ENCODE measurements around the gene ERC1. TPM values are rescaled to one million over a fixed set of nuclear protein-coding genes. Genes with fewer than 3 reads are reported as not detected.

The ERC1 gene
- total RNA-seq, 1 experiment from 2014 or later: 40.4 TPM

- Histone ChIP-seq H3K9me3 (ENCODE audit: control insufficient read depth, insufficient read depth, low read depth, low read length) (no peaks in the 10 kb centered on the region), H3K36me3 (ENCODE audit: control insufficient read depth, insufficient read depth, low read length) (no peaks in the 10 kb centered on the region), H3K27me3 (ENCODE audit: control insufficient read depth, insufficient read depth, low read length) (no peaks in the 10 kb centered on the region), H3K4me3 (ENCODE audit: low read depth in 2 of 2, low read length in 2 of 2) (no peak overlapping the region), H3K27ac (ENCODE audit: low read length) (no peak overlapping the region), H3K4me1 (ENCODE audit: control insufficient read depth, insufficient read depth, low read length) (peaks cover 5% of the 10 kb centered on the region; the same call in 1 of the 2 replicates)
- no peak for DNase-seq (ENCODE audit: low read depth, low spot score)
- in situ Hi-C loops (cut with HindIII; ENCODE audit: low pct_unique_long_range_greater_than_20kb, low sequenced_read_pairs) (no loop called here), intact Hi-C loops (cut with micrococcal nuclease; ENCODE audit: unreplicated experiment) (no loop called here)
- no peak for ATAC-seq
- no TSS peak for BruUV-seq (replicated peaks)
- CTCF ChIA-PET: no interaction called here
- TF ChIP-seq CTCF (IDR thresholded peaks at IDR 0.05) (no peak), POLR2AphosphoS5 (IDR thresholded peaks at IDR 0.05; ENCODE audit: low read depth, low read length) (no peak), SIN3A (IDR thresholded peaks at IDR 0.05; ENCODE audit: borderline replicate concordance, insufficient read depth, low read depth, low read length) (no peak), TCF7L2 (IDR thresholded peaks at IDR 0.05; ENCODE audit: low read depth, low read length) (no peak)
- TF ChIP-seq, protein P1, sequence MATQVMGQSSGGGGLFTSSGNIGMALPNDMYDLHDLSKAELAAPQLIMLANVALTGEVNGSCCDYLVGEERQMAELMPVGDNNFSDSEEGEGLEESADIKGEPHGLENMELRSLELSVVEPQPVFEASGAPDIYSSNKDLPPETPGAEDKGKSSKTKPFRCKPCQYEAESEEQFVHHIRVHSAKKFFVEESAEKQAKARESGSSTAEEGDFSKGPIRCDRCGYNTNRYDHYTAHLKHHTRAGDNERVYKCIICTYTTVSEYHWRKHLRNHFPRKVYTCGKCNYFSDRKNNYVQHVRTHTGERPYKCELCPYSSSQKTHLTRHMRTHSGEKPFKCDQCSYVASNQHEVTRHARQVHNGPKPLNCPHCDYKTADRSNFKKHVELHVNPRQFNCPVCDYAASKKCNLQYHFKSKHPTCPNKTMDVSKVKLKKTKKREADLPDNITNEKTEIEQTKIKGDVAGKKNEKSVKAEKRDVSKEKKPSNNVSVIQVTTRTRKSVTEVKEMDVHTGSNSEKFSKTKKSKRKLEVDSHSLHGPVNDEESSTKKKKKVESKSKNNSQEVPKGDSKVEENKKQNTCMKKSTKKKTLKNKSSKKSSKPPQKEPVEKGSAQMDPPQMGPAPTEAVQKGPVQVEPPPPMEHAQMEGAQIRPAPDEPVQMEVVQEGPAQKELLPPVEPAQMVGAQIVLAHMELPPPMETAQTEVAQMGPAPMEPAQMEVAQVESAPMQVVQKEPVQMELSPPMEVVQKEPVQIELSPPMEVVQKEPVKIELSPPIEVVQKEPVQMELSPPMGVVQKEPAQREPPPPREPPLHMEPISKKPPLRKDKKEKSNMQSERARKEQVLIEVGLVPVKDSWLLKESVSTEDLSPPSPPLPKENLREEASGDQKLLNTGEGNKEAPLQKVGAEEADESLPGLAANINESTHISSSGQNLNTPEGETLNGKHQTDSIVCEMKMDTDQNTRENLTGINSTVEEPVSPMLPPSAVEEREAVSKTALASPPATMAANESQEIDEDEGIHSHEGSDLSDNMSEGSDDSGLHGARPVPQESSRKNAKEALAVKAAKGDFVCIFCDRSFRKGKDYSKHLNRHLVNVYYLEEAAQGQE (IDR thresholded peaks at IDR 0.05; ENCODE audit: insufficient read depth in 1 of 2, low read depth in 2 of 2, low read length in 1 of 2): no peak
- POLR2A ChIA-PET: no interaction called here
Measured at GRCh38 chr12:1161197-1161596, 170.2 kb downstream of the ERC1 start.

DNA sequence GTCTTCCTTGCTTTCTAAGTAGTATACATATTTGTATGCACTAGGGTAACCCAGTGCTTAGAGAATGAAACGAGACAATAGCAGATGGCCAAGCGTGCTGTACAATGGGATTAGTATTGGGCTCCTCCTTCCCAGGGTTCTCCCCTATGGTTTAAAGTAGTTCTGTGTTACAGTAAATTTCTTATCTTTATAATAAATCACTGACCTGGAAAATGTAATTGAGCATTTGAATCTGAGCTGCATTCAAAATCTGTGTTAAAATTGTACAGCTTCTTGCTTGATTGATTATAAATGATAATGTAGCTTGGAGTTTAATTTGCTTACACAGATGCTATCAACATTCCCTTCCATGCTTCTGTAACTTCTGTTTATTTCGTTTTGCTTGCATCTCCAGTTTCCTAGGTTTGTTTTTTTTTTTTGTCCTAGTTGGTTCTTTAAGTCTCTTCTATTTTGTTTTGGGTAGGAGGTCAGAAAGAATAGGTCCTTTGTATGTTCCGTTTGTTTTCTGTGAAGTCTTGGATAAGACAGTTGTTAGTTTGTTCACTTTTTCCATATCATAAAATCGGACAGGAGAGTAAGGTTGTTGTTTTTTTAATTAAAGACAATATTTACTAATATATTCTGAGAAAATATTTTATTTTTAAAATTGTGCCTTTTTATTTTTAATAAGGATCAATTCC, 171.2 kb downstream of the ERC1 start:
- Histone ChIP-seq H3K36me3 (ENCODE audit: control insufficient read depth, insufficient read depth, low read length) (no peaks in the 10 kb centered on the region), H3K4me1 (ENCODE audit: control insufficient read depth, insufficient read depth, low read length) (peaks cover 5% of the 10 kb centered on the region; the same call in 1 of the 2 replicates), H3K27me3 (ENCODE audit: control insufficient read depth, insufficient read depth, low read length) (no peaks in the 10 kb centered on the region), H3K27ac (ENCODE audit: low read length) (no peak overlapping the region), H3K4me3 (ENCODE audit: low read depth in 2 of 2, low read length in 2 of 2) (no peak overlapping the region), H3K9me3 (ENCODE audit: control insufficient read depth, insufficient read depth, low read depth, low read length) (no peaks in the 10 kb centered on the region)
- POLR2A ChIA-PET: interaction anchor here (0.8 kb wide), 1 partner anchor 10 kb away, joined by 4 read pairs; no protein-coding TSS in a partner anchor
- TF ChIP-seq POLR2AphosphoS5 (IDR thresholded peaks at IDR 0.05; ENCODE audit: low read depth, low read length) (no peak), SIN3A (IDR thresholded peaks at IDR 0.05; ENCODE audit: borderline replicate concordance, insufficient read depth, low read depth, low read length) (no peak), TCF7L2 (IDR thresholded peaks at IDR 0.05; ENCODE audit: low read depth, low read length) (no peak)
- CTCF ChIA-PET: interaction anchor here (0.7 kb wide), 1 partner anchor 44 kb away, joined by 4 read pairs; no protein-coding TSS in a partner anchor
- BruUV-seq (replicated peaks): no TSS peak
- ATAC-seq (no peak), DNase-seq (ENCODE audit: low read depth, low spot score) (no peak)
- intact Hi-C loops (cut with micrococcal nuclease; ENCODE audit: unreplicated experiment): no loop called here
- in situ Hi-C loops (cut with HindIII; ENCODE audit: low pct_unique_long_range_greater_than_20kb, low sequenced_read_pairs): no loop called here

DNA sequence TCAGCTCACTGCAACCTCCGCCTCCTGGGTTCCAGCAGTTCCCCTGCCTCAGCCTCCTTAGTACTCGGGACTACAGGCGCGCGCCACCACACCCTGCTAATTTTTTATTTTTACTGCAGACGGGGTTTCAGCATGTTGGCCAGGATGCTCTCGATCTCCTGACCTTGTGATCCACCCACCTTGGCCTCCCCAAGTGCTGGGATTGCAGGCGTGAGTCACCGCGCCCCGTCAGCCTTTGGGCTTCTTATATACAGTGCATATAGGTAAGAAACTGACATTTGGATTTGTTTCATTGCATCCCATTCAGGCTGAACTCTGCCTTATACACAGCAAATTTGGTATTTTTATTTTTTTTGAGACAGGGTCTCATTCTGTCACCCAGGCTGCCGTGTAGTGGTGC, 176.8 kb downstream of the ERC1 start:
- H3K36me3 ChIP-seq (ENCODE audit: control insufficient read depth, insufficient read depth, low read length): no peaks in the 10 kb centered on the region
- intact Hi-C loops (cut with micrococcal nuclease; ENCODE audit: unreplicated experiment): no loop called here
- no peak overlapping the region for H3K4me3 ChIP-seq (ENCODE audit: low read depth in 2 of 2, low read length in 2 of 2)
- no peaks in the 10 kb centered on the region for H3K27me3 ChIP-seq (ENCODE audit: control insufficient read depth, insufficient read depth, low read length)
- in situ Hi-C loops (cut with HindIII; ENCODE audit: low pct_unique_long_range_greater_than_20kb, low sequenced_read_pairs): no loop called here
- no TSS peak for BruUV-seq (replicated peaks)
- POLR2A ChIA-PET: no interaction called here
- no peaks in the 10 kb centered on the region for H3K4me1 ChIP-seq (ENCODE audit: control insufficient read depth, insufficient read depth, low read length)
- DNase-seq (ENCODE audit: low read depth, low spot score): no peak
- no peak overlapping the region for H3K27ac ChIP-seq (ENCODE audit: low read length)
- TF ChIP-seq CTCF (IDR thresholded peaks at IDR 0.05) (no peak), SIN3A (IDR thresholded peaks at IDR 0.05; ENCODE audit: borderline replicate concordance, insufficient read depth, low read depth, low read length) (no peak)
- CTCF ChIA-PET: no interaction called here
- ATAC-seq: no peak
- no peaks in the 10 kb centered on the region for H3K9me3 ChIP-seq (ENCODE audit: control insufficient read depth, insufficient read depth, low read depth, low read length)
